Prostate gland (tissue), 2 donors: ENCODE data around the gene CACNA1I. TPM values are rescaled to one million over a fixed set of nuclear protein-coding genes. Genes with fewer than 3 reads are reported as not detected.

Source experiments
- DNase-seq: peaks from one replicate; pipeline ENCODE4 v3.0.0-alpha.2; 2019; ENCODE audit warnings: low spot score
- H3K27ac ChIP-seq, 2 donors: fragments of 200-600 bp; sonication (generic); 2 replicates each; pipeline ENCODE4 v1.5.1; 2017 to 2019
- H3K27me3 ChIP-seq: fragments of 200-600 bp; sonication (generic); replicated peaks from 2 replicates; pipeline ENCODE4 v1.5.1; 2019; ENCODE audit not compliant: insufficient read depth
- H3K36me3 ChIP-seq, 2 donors: fragments of 200-600 bp; sonication (generic); 1 replicate in 1 of 2; 2 replicates in 1 of 2; pipeline versions ENCODE4 v1.5.1 to v1.8.1; 2017 to 2019
- H3K4me1 ChIP-seq: fragments of 200-600 bp; sonication (generic); replicated peaks from 2 replicates; pipeline ENCODE4 v1.5.1; 2019
- H3K4me3 ChIP-seq, 2 donors: fragments of 200-600 bp; sonication (generic); 2 replicates each; pipeline ENCODE4 v1.5.1; 2017 to 2019
- H3K9me3 ChIP-seq: fragments of 200-600 bp; sonication (generic); 2 replicates; pipeline ENCODE4 v1.5.1; 2017
- POLR2A ChIP-seq: fragments of 450-650 bp; IDR thresholded peaks from one replicate; pipeline ENCODE4 v1.6.1; 2016; ENCODE audit warnings: antibody characterized with exemption, mild to moderate bottlenecking
- POLR2AphosphoS5 ChIP-seq: sonication (generic); formaldehyde crosslinking; IDR thresholded peaks from one replicate; pipeline ENCODE4 v1.6.1; 2017; ENCODE audit warnings: antibody characterized with exemption
- WGBS: methylation state at CpG from one replicate; pipeline ENCODE4 v1.1.5; 2018; 5-methylcytosine and 5-hydroxymethylcytosine counted together
- intact Hi-C: fragments of 100-400 bp; cut with DNase I; formaldehyde crosslinking; loops from one replicate; pipeline ENCODE4 v1.14.2; 2022
- total RNA-seq, 2 donors: library from RNA; depleted of rRNA; stranded (reverse); fragments of >200 nt; gene quantifications; one replicate each; pipeline ENCODE4 v1.1.0, GENCODE V29; 2016
- TF ChIP-seq, protein P1 (sequence below), 4 experiments: fragments of 200-600 bp in 2 of 4; fragments of 450-650 bp in 2 of 4; sonication (generic) in 2 of 4; IDR thresholded peaks; 1 replicate in 3 of 4; 2 replicates in 1 of 4; pipeline ENCODE4 v1.5.1; 2016 to 2019; ENCODE audit warnings: antibody characterized with exemption in 4 of 4, mild to moderate bottlenecking in 2 of 4, moderate library complexity in 2 of 4

CACNA1I gene
- total RNA-seq, 2 donors from 2014 or later = 0.05 to 0.68 TPM

DNA sequence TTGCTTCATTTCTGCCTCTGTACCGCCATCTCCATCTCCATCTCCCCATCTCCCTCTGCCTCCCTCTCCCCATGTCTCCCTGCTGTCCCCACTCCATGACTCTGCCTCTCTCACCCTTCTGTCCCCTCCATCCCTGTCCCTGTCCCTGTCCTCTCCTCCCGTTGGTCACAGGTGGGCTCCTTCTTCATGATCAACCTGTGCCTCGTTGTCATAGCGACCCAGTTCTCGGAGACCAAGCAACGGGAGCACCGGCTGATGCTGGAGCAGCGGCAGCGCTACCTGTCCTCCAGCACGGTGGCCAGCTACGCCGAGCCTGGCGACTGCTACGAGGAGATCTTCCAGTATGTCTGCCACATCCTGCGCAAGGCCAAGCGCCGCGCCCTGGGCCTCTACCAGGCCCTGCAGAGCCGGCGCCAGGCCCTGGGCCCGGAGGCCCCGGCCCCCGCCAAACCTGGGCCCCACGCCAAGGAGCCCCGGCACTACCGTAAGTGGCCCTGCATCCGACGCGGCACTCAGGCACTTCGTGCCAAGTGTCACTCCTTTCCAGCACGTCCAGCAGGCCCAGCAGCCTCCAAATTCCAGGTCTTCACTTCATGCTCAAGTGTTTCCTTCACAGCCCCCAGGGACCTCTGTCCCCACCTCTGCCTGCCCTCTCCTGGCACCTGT, 76.0 kb downstream of the CACNA1I start:
- WGBS = 84% methylated on average over 31 of the region's 31 CpGs
- Histone ChIP-seq H3K9me3 (no peaks in the 10 kb centered on the region), H3K4me3 (no peak overlapping the region), H3K27me3 (no peaks in the 10 kb centered on the region), H3K4me1 (no peaks in the 10 kb centered on the region), H3K27ac (no peak overlapping the region), H3K36me3 (no peaks in the 10 kb centered on the region)
- no peak for TF ChIP-seq POLR2AphosphoS5
- TF ChIP-seq, protein P1, sequence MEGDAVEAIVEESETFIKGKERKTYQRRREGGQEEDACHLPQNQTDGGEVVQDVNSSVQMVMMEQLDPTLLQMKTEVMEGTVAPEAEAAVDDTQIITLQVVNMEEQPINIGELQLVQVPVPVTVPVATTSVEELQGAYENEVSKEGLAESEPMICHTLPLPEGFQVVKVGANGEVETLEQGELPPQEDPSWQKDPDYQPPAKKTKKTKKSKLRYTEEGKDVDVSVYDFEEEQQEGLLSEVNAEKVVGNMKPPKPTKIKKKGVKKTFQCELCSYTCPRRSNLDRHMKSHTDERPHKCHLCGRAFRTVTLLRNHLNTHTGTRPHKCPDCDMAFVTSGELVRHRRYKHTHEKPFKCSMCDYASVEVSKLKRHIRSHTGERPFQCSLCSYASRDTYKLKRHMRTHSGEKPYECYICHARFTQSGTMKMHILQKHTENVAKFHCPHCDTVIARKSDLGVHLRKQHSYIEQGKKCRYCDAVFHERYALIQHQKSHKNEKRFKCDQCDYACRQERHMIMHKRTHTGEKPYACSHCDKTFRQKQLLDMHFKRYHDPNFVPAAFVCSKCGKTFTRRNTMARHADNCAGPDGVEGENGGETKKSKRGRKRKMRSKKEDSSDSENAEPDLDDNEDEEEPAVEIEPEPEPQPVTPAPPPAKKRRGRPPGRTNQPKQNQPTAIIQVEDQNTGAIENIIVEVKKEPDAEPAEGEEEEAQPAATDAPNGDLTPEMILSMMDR (IDR thresholded peaks at IDR 0.05) = no peak
- no peak for TF ChIP-seq POLR2A
- no peak for DNase-seq
- intact Hi-C loops = no loop called here

DNA sequence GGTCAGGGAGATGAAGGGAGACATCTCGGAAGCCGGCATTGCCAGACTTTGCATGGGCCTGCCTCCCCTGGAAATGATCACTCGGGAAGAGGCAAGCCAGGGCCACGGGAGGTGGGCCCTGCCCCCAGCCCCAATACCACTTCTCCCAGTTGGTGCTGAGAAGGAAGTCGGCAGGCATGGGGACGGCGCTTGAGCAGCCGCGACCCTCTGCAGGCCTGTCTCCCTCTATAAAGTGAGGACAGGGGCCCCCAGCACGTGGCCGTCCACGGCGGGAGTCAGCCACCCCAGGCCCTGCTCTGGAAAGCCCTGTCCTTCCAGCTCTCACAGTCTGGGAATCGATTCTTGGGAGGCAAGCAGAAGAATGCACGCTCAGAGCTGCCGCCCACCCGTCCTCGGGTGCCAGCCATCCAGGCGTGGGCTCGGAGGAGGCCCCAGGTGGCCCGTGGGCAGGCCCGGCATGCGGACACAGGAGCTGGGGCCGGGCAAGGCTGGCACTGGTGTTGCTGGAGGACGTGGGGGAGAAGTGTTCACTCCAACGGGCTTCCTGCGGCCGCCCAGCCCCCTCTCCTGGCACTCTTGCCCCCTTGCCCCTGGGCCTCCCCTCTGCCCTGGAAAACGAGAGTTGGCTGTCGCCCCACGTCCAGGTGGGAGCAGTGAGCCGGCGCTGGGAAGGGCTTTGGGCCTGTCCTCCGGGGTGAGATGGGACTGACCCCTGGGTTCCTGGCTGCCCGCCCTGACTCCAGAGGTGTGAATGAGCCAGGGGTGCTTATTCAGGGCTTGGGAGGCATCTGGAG, 77.5 kb downstream of the CACNA1I start:
- WGBS = 75% methylated on average over 34 of the region's 35 CpGs
- DNase-seq = no peak
- no peak for TF ChIP-seq POLR2AphosphoS5
- TF ChIP-seq POLR2A = no peak
- TF ChIP-seq, protein P1 (IDR thresholded peaks at IDR 0.05) = no peak
- Histone ChIP-seq H3K4me3 (no peak overlapping the region), H3K9me3 (no peaks in the 10 kb centered on the region), H3K27me3 (no peaks in the 10 kb centered on the region), H3K27ac (no peak overlapping the region), H3K4me1 (no peaks in the 10 kb centered on the region), H3K36me3 (no peaks in the 10 kb centered on the region)
- intact Hi-C loops = no loop called here

DNA sequence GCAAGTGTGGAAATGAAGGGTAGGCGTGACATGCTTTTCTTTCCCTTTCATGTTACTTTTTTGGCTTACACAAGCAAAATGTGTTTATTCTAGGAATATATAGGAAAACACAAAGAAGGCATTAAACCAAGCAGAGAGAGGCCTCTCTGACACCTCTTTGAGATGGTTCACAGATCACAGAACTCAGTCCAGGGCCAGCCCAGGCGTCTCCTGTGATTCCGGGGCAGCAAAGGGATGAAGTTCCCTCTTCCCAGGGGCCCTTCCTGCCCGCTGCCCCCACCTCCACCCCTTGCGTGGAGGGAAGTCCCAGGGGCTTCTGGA, 78.0 kb downstream of the CACNA1I start:
- no peaks in the 10 kb centered on the region for H3K4me1 ChIP-seq
- H3K27me3 ChIP-seq = no peaks in the 10 kb centered on the region
- H3K27ac ChIP-seq = no peak overlapping the region
- no peak for TF ChIP-seq POLR2A
- TF ChIP-seq, protein P1 (IDR thresholded peaks at IDR 0.05) = no peak
- no peak for TF ChIP-seq POLR2AphosphoS5
- 75% methylated on average over 5 of the region's 5 CpGs for WGBS
- intact Hi-C loops = no loop called here
- no peak overlapping the region for H3K4me3 ChIP-seq
- no peak for DNase-seq
- H3K36me3 ChIP-seq = no peaks in the 10 kb centered on the region
- no peaks in the 10 kb centered on the region for H3K9me3 ChIP-seq

DNA sequence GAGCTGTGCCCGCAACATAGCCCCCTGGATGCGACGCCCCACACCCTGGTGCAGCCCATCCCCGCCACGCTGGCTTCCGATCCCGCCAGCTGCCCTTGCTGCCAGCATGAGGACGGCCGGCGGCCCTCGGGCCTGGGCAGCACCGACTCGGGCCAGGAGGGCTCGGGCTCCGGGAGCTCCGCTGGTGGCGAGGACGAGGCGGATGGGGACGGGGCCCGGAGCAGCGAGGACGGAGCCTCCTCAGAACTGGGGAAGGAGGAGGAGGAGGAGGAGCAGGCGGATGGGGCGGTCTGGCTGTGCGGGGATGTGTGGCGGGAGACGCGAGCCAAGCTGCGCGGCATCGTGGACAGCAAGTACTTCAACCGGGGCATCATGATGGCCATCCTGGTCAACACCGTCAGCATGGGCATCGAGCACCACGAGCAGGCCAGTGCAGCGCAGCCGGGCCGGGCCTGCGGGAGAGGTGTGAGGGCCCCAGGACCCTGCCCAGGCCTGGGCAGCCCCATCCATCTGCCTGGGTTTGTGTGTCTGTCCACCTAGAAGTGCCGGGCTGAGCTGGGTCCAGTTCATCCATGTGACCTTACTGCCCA, 79.0 kb downstream of the CACNA1I start:
- no peak for TF ChIP-seq POLR2AphosphoS5
- TF ChIP-seq, protein P1 (IDR thresholded peaks at IDR 0.05) = no peak
- no peak for TF ChIP-seq POLR2A
- no peaks in the 10 kb centered on the region for H3K36me3 ChIP-seq
- intact Hi-C loops = no loop called here
- no peak overlapping the region for H3K27ac ChIP-seq
- WGBS = 97% methylated on average over 41 of the region's 41 CpGs
- no peak overlapping the region for H3K4me3 ChIP-seq
- no peak for DNase-seq
- H3K9me3 ChIP-seq = no peaks in the 10 kb centered on the region
- H3K4me1 ChIP-seq = no peaks in the 10 kb centered on the region
- no peaks in the 10 kb centered on the region for H3K27me3 ChIP-seq
